Embryonic facial prominence (tissue), 1 donor: ENCODE measurements around the gene LHX1.

Experiments
- DNase-seq: peaks from one replicate; pipeline ENCODE4 v3.0.0-alpha.2; 2016; ENCODE audit errors: extremely low spot score

LHX1 gene

DNA sequence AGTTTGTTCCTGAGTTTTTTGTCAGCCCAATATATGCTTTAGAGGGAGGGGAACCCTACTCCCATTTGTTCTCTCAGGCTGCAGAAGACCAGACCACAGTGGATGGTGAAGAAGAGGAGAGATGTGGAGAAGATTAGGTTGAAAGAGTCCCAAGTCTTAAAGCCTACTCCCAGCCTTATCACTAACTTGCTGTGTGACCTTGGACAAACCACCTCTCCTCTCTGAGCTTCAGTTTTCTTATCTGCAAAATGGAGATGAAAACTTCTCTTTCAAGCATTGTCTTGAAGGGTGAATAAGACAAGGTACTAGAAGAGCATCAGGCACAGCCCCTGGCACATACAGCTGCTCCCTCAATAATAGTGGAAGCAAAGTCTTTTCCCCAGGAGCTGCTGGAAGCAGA is 15.1 kb upstream of the LHX1 start:
- no peak for DNase-seq

DNA sequence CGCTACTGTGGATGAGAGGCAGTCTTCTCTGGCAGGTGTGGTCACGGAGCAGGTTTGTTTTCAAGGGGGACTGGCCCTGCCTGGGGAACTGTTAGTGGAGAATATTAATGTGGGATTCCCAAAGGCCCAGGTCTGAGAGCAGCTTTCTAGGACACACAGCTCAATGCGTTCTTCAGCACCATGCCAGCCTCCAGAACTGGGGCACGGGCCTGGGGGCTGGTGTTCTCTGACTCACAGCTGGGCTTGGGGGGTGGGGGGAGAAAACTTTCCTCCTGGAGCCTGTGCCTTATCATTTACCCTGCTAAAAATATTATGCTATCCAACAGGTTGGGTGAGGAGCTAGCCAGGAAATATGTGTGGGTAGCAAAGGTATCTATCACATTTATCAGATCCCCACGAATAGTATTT is 13.5 kb upstream of the LHX1 start:
- no peak for DNase-seq

DNA sequence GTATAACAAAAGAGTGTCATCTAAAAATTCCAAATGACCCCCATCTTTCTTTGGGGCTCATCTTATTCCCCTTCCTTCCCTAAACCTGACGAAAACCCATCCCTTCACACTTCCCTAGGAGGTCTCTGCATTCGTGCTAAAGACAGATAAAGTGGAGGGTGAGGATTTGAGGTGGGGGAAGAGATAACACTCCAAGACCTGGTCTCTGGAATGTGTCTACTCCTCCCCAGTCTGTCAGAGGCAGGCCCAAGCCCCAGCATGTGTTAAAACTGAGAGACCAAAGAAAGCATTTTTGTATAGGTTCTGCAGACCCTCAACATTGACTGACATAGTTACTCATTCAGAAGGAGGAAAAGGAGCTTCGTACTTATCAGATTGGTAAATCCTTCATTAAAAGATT is 11.0 kb upstream of the LHX1 start:
- DNase-seq = no peak

DNA sequence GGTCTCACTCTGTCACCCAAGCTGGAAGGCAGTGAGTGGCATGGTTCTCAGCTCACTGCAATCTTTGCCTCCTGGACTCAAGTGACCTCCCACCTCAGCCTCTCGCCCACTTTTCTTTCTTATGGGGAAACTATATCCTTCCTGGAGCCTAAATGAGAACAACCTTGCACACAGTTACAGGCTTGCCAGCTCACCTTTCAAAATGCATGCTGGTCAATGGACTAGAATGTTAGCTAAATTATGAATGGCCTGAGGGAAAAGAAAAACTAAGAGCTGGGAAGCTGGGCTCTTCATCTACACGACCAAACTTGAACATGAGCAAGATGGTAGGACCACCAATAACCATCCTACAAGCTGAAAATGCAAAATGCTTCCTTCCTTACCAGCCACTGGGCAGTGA is 10.6 kb upstream of the LHX1 start:
- no peak for DNase-seq

DNA sequence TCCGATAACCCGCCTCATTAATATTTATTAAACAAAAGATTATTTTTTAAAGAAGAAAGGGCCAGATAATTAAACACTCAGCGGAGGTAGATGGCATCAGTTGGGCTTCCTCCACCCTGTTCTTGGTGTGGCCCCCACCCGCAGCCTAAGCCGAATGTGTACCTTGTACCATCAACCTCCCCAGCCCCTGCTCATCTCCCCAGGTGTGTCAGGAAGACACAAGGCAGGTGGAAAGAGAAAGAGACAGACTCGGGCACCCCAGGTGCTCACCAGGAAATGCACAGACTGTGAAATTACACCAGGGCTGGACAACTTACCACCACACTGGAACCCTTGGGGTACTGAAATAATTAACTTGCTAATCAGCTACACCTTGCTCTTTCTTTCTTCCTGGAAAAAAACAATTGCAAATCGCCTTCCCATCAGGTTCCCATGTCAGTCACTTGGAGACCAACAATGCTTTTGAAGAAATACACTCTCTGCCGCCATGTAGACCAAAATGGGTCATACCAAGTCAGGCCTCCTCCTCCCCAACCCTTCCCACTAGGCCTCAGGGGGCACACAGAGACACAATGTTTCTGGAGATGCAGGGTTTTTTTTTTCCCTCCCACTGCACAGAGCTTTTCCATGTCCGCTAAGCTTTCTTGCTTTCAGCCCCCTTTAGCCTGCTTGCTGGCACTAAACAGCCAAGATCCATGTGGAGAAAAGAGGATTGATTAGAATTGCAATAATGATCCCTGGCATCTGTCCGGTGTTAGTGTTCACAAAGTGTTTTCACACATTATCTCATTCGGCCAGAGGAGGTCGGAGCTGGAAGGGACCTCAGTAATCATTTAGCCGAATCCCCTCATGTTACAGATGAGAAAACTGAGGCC is 8.6 kb upstream of the LHX1 start:
- DNase-seq = no peak

DNA sequence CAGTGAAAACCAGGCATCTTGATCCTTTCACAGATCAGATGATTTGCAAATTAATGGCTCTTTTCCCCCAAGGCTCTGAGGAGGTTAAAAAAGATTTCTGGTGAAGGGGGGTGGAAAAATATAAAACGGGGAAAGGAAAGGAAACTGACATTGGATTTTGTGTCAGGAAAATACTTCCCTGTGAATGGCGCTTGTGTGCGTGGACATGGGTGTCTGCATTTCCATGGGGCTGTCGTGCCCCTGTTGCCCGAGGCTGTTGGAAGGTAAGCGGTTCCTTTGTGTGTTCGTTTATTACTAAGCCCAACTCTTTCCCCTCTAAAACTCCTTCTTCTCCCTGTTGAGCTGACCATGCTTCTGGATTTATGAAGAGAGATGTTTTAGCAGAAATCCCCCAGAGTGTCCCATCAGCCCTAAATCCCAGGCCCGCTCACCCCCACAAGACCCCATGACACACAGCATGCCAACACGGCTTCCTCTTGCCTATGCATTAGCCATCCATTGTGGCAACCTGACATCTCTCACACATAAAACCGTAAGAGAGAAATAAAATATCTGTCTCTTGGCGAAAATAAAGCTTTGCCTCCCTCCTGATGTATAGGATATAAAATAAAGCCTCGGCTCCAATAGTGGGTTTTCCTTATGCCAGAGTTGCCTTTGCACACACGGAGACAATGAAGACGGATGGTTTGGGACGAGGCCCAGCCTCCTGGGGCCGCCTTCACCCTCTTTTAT is 7.3 kb upstream of the LHX1 start:
- no peak for DNase-seq

DNA sequence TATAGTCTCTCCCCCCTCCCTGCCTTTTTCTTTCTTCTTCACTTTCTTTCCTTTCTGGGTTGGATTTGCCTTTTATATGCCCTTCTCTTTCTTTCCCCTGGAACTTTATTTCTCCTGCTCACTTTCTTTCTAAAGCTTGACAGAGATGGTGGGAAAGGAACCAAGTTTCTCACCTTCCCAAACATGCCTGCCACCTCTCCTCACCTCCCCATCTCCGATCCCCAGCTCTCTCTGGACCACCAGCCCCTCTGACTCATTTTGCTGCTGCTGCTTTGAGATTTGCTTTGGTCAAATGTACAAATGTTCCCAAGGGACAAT is 6.7 kb upstream of the LHX1 start:
- no peak for DNase-seq

DNA sequence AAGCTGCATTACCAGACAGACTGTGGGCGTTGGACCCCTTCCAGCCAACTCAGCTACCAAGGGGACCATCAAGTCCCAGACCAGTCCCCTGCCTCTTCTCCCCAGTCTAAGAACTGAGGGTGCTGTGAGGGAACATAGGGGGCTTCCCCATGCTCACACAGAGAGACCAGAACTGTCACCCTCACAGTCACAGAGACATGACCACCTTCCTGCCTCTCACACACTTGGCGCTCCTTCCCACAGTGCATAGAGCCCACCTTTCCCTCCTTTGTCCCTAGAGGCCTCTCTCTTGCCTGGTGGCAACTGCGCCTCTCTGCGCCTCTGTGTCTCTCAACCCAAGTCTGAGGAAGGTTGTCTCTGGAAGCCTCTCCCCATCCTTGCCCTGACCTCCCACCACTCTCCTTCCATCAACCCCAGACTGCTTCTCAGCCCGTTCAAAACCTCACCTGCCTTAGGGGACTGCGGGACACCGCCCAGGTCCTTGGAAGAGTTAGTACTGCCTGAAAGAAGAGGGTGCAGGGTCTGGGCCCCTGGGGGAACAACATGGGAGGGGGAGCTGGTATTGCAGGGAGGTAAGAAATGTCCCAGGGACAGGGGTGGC is 6.1 kb upstream of the LHX1 start:
- DNase-seq = no peak

DNA sequence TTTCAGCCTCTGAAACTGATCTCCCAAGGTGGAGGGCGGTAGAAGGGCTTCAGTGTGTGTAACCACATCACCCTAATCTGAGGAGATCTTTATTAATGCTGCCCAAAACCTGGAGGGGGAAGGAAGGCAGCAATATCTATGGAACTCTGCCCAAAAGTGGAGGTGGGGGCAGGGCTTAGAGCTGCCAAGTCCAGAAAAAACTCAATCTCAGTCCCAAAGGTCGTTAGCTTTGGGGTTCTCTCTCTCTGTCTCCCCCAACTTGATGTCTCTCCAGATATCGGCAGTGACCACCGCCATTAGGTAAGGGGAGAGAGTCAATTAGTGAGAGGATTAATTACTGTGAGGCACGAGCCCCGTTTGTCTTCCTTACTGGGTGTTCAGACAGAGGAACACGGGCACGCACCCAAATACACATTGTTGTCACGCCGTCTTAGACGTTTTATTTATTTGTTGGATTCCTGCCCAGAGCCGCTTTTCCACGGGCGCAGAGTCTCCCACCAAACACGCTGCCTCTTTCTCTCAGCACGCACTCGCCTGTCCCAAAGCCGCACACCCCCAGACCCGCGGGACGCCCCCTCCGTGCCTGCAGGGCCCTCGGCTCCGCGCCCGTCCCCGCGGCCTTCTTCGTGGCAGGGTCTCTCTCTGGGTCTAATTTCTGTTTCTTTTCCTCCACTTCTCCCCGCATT is 5.4 kb upstream of the LHX1 start:
- no peak for DNase-seq

DNA sequence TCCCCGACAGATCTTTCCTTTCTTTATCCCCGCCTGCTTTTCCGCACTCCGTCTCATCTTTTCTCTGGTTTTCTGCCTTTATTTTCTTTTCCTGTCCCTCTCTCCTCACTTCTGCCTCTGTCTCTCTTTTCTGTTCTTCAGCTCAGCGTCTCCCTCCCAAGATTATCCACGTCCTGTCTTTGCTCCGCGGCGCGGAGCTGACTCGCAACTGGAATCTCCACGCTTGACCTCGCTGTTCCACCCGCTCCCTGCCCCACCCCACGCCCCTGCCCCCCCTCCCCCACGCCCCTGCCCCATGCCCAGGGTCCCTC is 4.9 kb upstream of the LHX1 start:
- no peak for DNase-seq

DNA sequence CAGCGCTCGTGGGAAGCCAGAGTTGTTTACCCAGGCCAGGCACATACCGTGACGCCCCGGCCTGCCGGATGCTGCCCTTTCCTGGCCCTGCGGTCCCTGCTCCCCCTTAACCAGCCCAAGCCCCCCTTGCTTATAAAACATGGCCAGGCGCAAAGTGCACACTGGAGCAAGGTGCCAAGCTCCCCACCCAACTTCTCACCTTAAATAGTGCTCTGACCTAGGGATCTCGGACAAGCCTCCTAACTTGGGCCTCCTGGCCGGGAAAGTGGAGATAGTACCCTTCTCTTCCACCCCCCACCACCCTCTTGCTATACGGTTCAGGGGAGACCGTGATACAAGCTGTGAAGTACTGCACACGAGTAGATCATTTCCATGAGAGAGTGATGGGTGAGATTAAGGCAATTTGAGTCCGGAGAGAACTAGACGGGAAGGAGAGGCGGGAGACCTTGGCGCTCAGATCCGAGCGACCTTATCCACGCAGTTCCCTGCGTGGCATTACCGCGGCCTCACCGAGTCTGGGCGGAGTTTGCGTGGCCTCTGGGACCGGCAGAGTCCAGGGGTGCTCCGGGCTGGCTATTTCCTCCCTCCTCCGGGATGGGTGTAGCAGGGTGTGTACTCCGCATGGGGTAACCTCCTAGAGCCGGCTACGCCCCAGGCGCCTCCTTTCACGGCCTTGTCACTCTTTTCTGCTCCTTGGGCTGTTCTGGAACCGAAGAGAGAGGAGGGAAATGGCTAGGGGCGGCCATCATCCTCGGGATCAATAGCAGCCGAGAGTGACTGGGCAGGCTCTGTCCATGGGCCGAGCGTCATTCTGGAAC is 4.4 kb upstream of the LHX1 start:
- no peak for DNase-seq

DNA sequence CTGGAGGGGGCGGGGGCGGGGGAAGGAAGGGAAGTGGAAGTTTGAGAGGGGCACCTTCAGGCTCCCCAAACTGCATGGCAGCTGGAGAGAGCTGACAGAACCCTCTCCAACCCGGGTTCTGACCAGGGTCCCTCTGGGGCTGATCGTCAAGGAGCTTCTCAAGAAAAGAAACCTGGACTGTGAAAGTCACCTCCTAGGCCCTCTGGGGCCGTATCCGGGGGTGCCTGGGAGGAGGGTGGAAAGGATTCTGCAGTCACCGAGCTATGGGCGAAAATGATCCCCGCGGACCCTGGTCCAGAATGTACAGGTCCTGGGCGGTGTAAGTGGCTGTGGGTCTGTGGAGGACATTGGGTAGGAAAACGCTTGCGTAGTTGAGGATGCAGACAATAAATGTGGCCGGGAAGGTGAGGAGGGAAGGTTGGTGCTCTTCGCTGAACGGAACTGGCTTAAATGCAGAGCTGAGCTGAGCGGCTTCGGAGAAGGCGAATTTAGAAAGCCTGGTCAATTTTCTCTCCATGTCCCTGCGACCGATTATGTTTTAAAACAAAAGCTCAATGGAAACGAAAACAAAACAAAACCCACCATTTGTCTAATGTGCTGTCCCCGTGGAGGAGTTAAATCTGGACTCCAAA is 3.6 kb upstream of the LHX1 start:
- DNase-seq = no peak

DNA sequence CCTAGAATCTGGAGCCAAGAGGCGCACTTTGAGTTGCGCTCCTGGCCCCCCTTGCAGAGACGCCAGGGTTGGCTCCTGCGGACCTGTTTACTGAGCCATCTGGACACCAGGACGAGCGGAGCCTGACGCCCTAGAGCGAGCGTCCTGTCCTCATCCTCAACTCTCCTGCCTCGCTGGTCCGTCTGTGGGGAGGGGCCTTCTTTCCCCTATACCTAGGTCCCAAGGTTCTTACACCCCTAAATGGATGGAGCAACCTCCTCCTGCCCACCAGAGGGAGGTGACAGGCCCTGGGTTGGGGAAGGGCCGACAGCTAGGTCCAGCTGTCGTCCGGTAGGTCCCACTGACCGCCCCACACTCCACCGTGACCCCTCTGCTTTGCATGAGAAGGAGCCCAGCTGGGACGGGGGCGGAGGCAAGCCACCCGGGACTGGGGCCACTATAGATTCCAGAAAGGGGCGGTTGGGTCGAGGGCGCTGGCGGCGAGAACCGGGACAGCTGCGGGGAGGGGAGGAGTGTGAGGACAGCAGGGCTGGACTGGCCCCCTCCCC is 3.1 kb upstream of the LHX1 start:
- DNase-seq = no peak

DNA sequence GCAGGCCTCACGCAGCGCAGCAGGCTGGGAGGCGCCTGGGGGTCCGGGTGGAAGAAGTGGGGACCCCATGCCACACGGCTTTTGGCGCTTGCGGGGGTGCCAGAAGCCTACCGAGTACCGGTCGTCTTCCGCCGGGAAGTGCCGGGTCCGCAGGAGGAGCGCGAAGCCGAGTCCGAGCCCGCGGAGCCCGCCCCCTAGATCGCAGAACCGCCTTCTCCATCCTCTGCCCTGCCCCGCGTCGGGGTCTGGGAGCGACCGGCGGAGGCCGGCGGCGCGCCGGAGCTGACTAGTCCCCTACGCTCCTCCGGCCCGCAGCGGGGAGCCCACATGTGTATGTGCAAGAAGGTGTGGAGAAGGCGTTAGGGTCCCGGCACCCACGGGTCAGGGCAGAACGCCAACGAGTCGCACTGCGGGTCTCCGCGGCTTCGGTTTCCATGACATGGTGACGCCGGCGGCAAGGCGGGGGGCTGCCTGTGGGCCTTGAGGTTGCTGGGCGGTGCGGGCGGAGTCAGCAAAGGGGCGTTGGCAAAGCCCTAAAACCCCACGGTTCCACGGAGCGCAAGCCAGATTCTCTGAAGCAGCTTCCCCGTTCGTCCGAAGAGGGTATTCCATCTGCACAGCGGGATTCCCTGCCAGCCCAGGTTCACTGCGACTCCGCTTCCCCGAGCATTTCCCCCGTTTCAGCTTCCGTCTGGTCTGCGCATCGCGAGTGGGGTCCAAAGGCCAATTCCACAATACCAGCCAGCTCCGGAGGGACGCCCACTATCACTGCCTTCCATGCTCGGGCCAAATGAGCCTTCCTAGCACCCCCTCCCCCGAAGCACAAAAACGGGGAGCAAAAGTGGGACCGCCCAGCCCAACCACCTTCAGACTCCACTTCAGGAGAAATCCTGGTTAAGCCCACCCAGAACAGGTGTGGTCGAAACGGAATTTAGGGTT is 2.3 kb upstream of the LHX1 start:
- DNase-seq = no peak

DNA sequence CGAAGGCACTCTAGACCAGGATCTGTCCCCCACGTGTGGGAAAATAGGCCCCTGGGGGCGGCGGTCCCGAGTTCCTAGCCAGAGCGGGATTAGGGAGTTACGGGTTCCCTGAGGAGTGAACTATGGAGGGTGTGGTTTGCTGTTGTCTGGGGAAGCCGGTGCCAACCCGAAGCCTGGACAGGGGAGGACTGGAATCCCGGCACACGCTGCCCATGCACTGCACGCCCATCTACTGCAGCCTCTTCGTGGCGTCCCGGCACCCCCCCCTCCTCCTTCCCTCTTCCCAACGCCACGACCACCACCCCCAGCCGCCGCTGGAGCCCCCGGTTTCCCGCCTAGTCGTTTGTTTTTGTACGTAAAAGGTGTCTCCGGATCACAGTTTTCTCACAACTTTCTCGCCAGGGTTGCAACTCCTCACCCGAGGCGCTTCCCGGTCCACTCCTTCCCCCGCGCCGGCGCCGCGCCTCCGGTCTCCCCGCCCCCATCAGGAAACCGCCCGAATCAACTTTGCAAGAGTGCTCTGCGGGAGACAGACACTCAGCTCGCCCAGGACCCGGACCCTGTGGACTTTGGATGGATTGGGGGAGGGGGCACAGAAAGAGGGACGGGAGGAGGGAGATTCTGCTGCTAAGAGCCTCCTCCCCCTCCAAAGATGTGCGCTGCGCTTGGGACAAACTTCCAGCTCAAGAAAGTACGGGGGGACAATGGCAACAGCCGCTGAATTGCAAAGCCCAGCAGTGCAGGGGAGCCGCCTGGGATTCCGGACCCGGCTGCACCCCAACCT is 1.4 kb upstream of the LHX1 start:
- DNase-seq = no peak

DNA sequence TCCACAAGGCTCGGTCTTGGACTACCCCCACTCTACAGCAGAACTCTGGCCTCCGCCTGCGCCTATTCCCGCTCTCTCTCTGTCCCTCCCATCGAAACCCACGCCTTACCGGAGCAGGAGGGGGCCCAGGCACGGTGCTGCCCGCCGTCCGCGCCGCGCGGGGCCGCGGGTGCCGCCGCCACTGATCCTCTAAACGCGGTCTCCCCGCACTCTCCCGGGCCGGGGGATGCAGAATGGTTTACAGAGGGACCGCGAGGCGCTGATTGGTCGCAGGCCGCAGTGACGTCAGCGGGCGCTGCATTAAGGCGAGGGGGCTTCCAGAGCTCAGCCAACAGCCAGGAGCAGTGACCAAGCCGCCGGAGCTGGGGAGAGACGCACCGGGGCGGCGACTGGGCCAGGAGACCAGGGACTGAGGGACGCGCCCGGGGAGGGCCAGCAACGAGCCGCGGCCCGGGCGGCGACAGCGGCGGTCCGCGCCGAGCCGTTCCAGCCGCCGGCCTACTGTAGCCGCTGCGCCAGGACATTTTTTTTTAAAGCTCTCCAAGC is 747 bp upstream of the LHX1 start:
- no peak for DNase-seq

DNA sequence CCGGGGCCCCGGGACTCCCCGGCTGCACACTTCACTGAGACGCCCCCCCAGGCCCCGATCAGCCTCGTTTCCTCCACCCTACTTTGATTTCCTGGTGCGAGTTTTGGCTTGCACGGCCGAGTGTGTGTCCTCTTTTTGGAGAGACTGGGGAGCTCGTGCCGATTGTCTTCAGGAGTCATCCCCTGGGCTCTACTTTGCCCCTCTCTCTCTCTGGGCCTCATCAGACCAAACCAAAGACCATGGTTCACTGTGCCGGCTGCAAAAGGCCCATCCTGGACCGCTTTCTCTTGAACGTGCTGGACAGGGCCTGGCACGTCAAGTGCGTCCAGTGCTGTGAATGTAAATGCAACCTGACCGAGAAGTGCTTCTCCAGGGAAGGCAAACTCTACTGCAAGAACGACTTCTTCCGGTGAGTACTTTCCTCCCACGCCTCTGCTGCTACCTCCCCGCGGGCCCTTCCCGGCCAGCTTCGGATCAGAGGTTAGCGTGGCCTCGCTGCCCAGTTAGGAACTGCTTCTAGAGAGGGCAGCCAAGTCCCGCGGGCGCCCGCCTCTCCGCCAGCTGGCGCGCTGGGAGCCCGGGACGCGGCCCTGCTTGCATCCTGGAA is 787 bp downstream of the LHX1 start:
- no peak for DNase-seq

DNA sequence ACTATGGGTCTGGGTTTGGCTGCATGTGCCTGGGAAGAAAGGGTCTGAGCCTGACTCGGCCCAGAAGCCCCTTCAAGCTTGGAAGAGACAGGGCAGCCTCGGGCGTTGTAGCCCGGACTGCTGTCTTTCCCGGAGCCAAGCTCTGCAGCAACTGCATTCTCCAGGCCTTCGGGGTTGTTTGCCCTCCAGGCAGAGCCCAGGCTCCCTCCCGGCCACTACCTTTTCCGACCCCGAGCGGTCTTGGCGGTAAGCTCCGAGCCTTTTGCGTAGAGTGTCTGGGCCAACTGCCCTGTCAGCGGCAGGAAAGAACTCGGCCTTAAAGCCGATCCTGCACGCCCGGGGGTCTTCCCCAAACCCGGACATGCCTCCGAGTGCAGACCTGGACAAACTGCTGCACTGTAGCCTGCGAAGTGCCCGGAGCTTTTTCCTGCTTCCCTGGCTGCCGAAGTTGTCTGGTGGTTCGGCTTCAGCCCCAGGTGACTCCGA is 1.3 kb downstream of the LHX1 start:
- DNase-seq = no peak
